ENCODE measurements around the gene DIMT1. TPM values are rescaled to one million over a fixed set of nuclear protein-coding genes. Genes with fewer than 3 reads are reported as not detected.

Gene DIMT1
- total and polyA plus RNA-seq, 2 of the 4 experiments (the other 2 are of a cell fraction): 27.5 to 46.4 TPM

- Histone ChIP-seq H4K91ac (ENCODE audit: insufficient read depth, low read depth, low read length) (no peak overlapping the region), H4K8ac (ENCODE audit: low read depth in 2 of 2, low read length in 2 of 2) (no peak overlapping the region), H3K9me1 (ENCODE audit: insufficient read depth, low read length) (no peaks in the 10 kb centered on the region), H3K4me2 (ENCODE audit: low read depth, low read length) (no peak overlapping the region), H3K27ac (ENCODE audit: insufficient read depth, low read length) (no peak overlapping the region), H2BK15ac (ENCODE audit: low read depth, low read length) (no peak overlapping the region), H3K14ac (replicated peaks; ENCODE audit: low read depth, low read length) (no peak overlapping the region), H3K36me3 (ENCODE audit: control insufficient read depth, insufficient read depth, low read length) (peaks cover 28% of the 10 kb centered on the region), H3K56ac (ENCODE audit: extremely low read depth, insufficient read depth, low read length) (no peak overlapping the region), H3K4me3 (ENCODE audit: insufficient read depth, low read depth, low read length) (no peak overlapping the region), H2BK20ac (ENCODE audit: low read depth, low read length) (no peak overlapping the region), H3K18ac (ENCODE audit: low read depth, low read length) (no peak overlapping the region), H2BK5ac (ENCODE audit: low read depth, low read length, poor library complexity, severe bottlenecking) (no peak overlapping the region), H2AK9ac (replicated peaks; ENCODE audit: low read depth, low read length, poor library complexity) (no peak overlapping the region), H3K9me3 (ENCODE audit: control insufficient read depth, insufficient read depth, low read length) (no peaks in the 10 kb centered on the region), H3K9ac (ENCODE audit: low read depth, low read length) (no peak overlapping the region), H4K20me1 (ENCODE audit: insufficient read depth, low read length) (no peaks in the 10 kb centered on the region), H3K79me1 (ENCODE audit: low read depth in 1 of 2, low read length in 2 of 2) (no peaks in the 10 kb centered on the region), H3K23ac (ENCODE audit: low read depth, low read length) (no peak overlapping the region), H4K5ac (ENCODE audit: low read depth, low read length) (no peak overlapping the region), H3K27me3 (ENCODE audit: control insufficient read depth, insufficient read depth, low read length) (no peaks in the 10 kb centered on the region), H2BK120ac (ENCODE audit: low read depth, low read length) (no peak overlapping the region), H3K4me1 (ENCODE audit: control insufficient read depth, insufficient read depth, low read length) (no peaks in the 10 kb centered on the region), H3K4ac (ENCODE audit: low read depth, low read length) (no peak overlapping the region), H2AK5ac (ENCODE audit: low read depth, low read length) (no peak overlapping the region), H2AFZ (replicated peaks; ENCODE audit: low read length, poor library complexity) (no peak overlapping the region)
- DNase-seq: no peak
- in situ Hi-C loops (cut with MboI; ENCODE audit: low sequenced_read_pairs) (no loop called here), intact Hi-C loops (cut with micrococcal nuclease) (no loop called here), dilution Hi-C loops (cut with HindIII; ENCODE audit: low sequenced_read_pairs, unreplicated experiment) (no loop called here)
- TF ChIP-seq CEBPB (IDR thresholded peaks at IDR 0.05; ENCODE audit: low read depth, low read length): peak; percentile 69
- TF ChIP-seq FOS (IDR thresholded peaks at IDR 0.05; ENCODE audit: low read depth, low read length): no peak
- WGBS, 2 experiments (ENCODE audit: extremely low coverage in 2 of 2, insufficient read length in 1 of 2): 100% methylated on average over 1 of the region's 4 CpGs; no CpG with 5 or more reads in 1 of the 2 experiments
- ChIA-PET POLR2A (ENCODE audit: unreplicated experiment) (no interaction called here), CTCF (no interaction called here)
- no TSS peak for BruUV-seq (replicated peaks)
- ATAC-seq (ENCODE audit: low read depth): no peak
Observed at GRCh38 chr5:62385131-62385530, 18.6 kb downstream of the DIMT1 start.

All from IMR-90 (cell line).